Neural progenitor cell (in vitro differentiated cells): ENCODE data around the gene ATXN7L2.

Source experiments
- EZH2 ChIP-seq: fragments of 200-600 bp; sonication (generic); IDR thresholded peaks from 2 replicates; pipeline ENCODE4 v1.6.1; 2017; ENCODE audit warnings: antibody characterized with exemption, mild to moderate bottlenecking, moderate library complexity
- EZH2phosphoT487 ChIP-seq: fragments of 200-600 bp; sonication (generic); IDR thresholded peaks from 2 replicates; pipeline ENCODE4 v1.6.1; 2017; ENCODE audit warnings: antibody characterized with exemption
- TF ChIP-seq, protein P1 (sequence below): fragments of 200-600 bp; sonication (generic); IDR thresholded peaks from 2 replicates; pipeline ENCODE4 v1.5.1; 2017; ENCODE audit warnings: antibody characterized with exemption, mild to moderate bottlenecking

GRCh38 chr1:109523706-109524105 is 40.0 kb downstream of the ATXN7L2 start:
- TF ChIP-seq, protein P1, sequence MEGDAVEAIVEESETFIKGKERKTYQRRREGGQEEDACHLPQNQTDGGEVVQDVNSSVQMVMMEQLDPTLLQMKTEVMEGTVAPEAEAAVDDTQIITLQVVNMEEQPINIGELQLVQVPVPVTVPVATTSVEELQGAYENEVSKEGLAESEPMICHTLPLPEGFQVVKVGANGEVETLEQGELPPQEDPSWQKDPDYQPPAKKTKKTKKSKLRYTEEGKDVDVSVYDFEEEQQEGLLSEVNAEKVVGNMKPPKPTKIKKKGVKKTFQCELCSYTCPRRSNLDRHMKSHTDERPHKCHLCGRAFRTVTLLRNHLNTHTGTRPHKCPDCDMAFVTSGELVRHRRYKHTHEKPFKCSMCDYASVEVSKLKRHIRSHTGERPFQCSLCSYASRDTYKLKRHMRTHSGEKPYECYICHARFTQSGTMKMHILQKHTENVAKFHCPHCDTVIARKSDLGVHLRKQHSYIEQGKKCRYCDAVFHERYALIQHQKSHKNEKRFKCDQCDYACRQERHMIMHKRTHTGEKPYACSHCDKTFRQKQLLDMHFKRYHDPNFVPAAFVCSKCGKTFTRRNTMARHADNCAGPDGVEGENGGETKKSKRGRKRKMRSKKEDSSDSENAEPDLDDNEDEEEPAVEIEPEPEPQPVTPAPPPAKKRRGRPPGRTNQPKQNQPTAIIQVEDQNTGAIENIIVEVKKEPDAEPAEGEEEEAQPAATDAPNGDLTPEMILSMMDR: no peak
- no peak for TF ChIP-seq EZH2
- TF ChIP-seq EZH2phosphoT487: no peak
